HepG2 (cell line): Measurements from ENCODE around the gene MAGI1. TPM values are rescaled to one million over a fixed set of nuclear protein-coding genes. Genes with fewer than 3 reads are reported as not detected.
A peak's percentile ranks its signal among the peaks of the same experiment; 100 is the strongest.

Experiments
- DMAP1 ChIP-seq: IDR thresholded peaks from 2 replicates; pipeline ENCODE4 v1.6.1; 2016
- HMGXB4 ChIP-seq, 2 experiments: sonication (generic) in 1 of 2; formaldehyde crosslinking in 1 of 2; IDR thresholded peaks; 2 replicates each; pipeline versions ENCODE4 v1.4.0 to v1.6.1; 2018 to 2020; ENCODE audit warnings: missing genetic modification reagents in 2 of 2, borderline replicate concordance in 1 of 2, low read depth in 1 of 2, mild to moderate bottlenecking in 1 of 2, missing biosample characterization in 1 of 2
- POGZ ChIP-seq: sonication (generic); formaldehyde crosslinking; IDR thresholded peaks from 2 replicates; pipeline ENCODE4 v1.4.0; 2020; ENCODE audit warnings: mild to moderate bottlenecking, missing genetic modification reagents
- REL ChIP-seq: sonication (generic); formaldehyde crosslinking; conservative IDR thresholded peaks from 2 replicates; pipeline ENCODE4 v1.8.0; 2022; ENCODE audit warnings: mild to moderate bottlenecking, missing genetic modification reagents, moderate library complexity
- RNF219 ChIP-seq: sonication (generic); formaldehyde crosslinking; IDR thresholded peaks from 2 replicates; pipeline ENCODE4 v1.5.0; 2020; ENCODE audit warnings: mild to moderate bottlenecking, missing genetic modification reagents
- SPEN ChIP-seq: sonication (generic); formaldehyde crosslinking; IDR thresholded peaks from 2 replicates; pipeline ENCODE4 v1.5.1; 2020; ENCODE audit warnings: low read depth, mild to moderate bottlenecking, missing genetic modification reagents
- SSRP1 ChIP-seq: IDR thresholded peaks from 2 replicates; pipeline ENCODE4 v1.6.1; 2016; ENCODE audit warnings: control low read depth
- ZNF687 ChIP-seq: sonication (generic); formaldehyde crosslinking; IDR thresholded peaks from 2 replicates; pipeline ENCODE4 v1.5.1; 2020; ENCODE audit warnings: mild to moderate bottlenecking, missing genetic modification reagents, moderate library complexity
- polyA plus RNA-seq, 8 experiments: library from polyadenylated mRNA; depleted of rRNA in 3 of 8; stranded (reverse) in 7 of 8; unstranded in 1 of 8; fragments of >200 nt; fragmentation: Illumina TruSeq in 4 of 8; extraction: Trizol in 4 of 8; gene quantifications; 2 replicates each; pipeline versions ENCODE4 v1.2.1 to v1.2.3, GENCODE V29; 2011 to 2016; ENCODE audit warnings: low read depth in 4 of 8, missing spikeins in 1 of 8, mixed read lengths in 1 of 8; ENCODE audit not compliant: insufficient read depth in 1 of 8
- total RNA-seq, 5 experiments: library from RNA; depleted of rRNA; stranded (reverse); fragments of >200 nt; fragmentation: Illumina TruSeq; extraction: Trizol; gene quantifications; 2 replicates each; pipeline ENCODE4 v1.2.3, GENCODE V29; 2016; ENCODE audit warnings: low read depth in 1 of 5

The MAGI1 gene
- total and polyA plus RNA-seq, 2 of the 13 experiments (the other 11 are each of a cell fraction or from before 2014, with no cell fraction given): 22.2 to 26.0 TPM

GRCh38 chr3:66037986-66038369, 740 bp downstream of the MAGI1 start (continued):
- TF ChIP-seq POGZ (CRISPR knock-in tag) (peak; percentile 49; the same call in 1 of the 2 replicates), DMAP1 (CRISPR knock-in tag) (0 out of 2 replicates have a peak, but pooled peaks have one; percentile 7), REL (CRISPR knock-in tag) (0 out of 2 replicates have a peak, but pooled peaks have one; percentile 11), SPEN (0 out of 2 replicates have a peak, but pooled peaks have one; percentile 24), SSRP1 (CRISPR knock-in tag) (0 out of 2 replicates have a peak, but pooled peaks have one; percentile 33), ZNF687 (CRISPR knock-in tag) (peak; percentile 35; the same call in 1 of the 2 replicates), HMGXB4 (CRISPR knock-in tag; IDR thresholded peaks at IDR 0.05; ENCODE audit: borderline replicate concordance in 1 of 2, low read depth in 1 of 2) (peak in 1 of 2 experiments; percentile 50; a peak in 2 of 4 replicates), RNF219 (CRISPR knock-in tag) (0 out of 2 replicates have a peak, but pooled peaks have one; percentile 22)
- TF ChIP-seq, all 625 proteins: peak for 26
